ENCODE data around the gene PHPT1.
"Not testable (repeated sequence)": the region's sequence is repeated elsewhere in the genome, so short reads cannot be mapped to it uniquely, and the experiment has no call there.

The PHPT1 gene

GRCh38 chr9:136882109-136882946 is 33.1 kb downstream of the PHPT1 start:
- Histone ChIP-seq H3K27ac (ENCODE audit: low read length) (no peak overlapping the region), H3K4me1 (ENCODE audit: control insufficient read depth, low read depth, low read length) (no peaks in the 10 kb centered on the region), H3K9ac (ENCODE audit: low read length) (no peak overlapping the region), H3K36me3 (ENCODE audit: control insufficient read depth, low read depth, low read length) (no peaks in the 10 kb centered on the region), H3K4me3 (ENCODE audit: low read length) (no peak overlapping the region), H3K27me3 (ENCODE audit: control insufficient read depth, insufficient read depth, low read length) (no peaks in the 10 kb centered on the region), H3K9me3 (ENCODE audit: control insufficient read depth, low read depth, low read length) (no peaks in the 10 kb centered on the region)

GRCh38 chr9:136882947-136883283 is 33.7 kb downstream of the PHPT1 start:
- not testable (repeated sequence) for H3K4me3 ChIP-seq (ENCODE audit: low read length); H3K4me1 ChIP-seq (ENCODE audit: control insufficient read depth, low read depth, low read length); H3K9me3 ChIP-seq (ENCODE audit: control insufficient read depth, low read depth, low read length); H3K36me3 ChIP-seq (ENCODE audit: control insufficient read depth, low read depth, low read length); H3K27me3 ChIP-seq (ENCODE audit: control insufficient read depth, insufficient read depth, low read length); H3K9ac ChIP-seq (ENCODE audit: low read length); H3K27ac ChIP-seq (ENCODE audit: low read length)

GRCh38 chr9:136883670-136884069 is 34.5 kb downstream of the PHPT1 start:
- not testable (repeated sequence) for H3K4me3 ChIP-seq (ENCODE audit: low read length); H3K36me3 ChIP-seq (ENCODE audit: control insufficient read depth, low read depth, low read length); H3K27me3 ChIP-seq (ENCODE audit: control insufficient read depth, insufficient read depth, low read length); H3K9me3 ChIP-seq (ENCODE audit: control insufficient read depth, low read depth, low read length); H3K4me1 ChIP-seq (ENCODE audit: control insufficient read depth, low read depth, low read length); H3K9ac ChIP-seq (ENCODE audit: low read length); H3K27ac ChIP-seq (ENCODE audit: low read length)

GRCh38 chr9:136885950-136886578 is 36.9 kb downstream of the PHPT1 start, which contains the start of gene TRAF2:
TSS of gene TRAF2 (plus strand) at chr9:136886516. CDS start at chr9:136898741, 12,225 bp downstream.
- Histone ChIP-seq H3K36me3 (ENCODE audit: control insufficient read depth, low read depth, low read length) (no peaks in the 10 kb centered on the region), H3K4me3 (ENCODE audit: low read length) (peak within 1 kb of the TSS; percentile 81), H3K27ac (ENCODE audit: low read length) (no peak within 1 kb of the TSS), H3K27me3 (ENCODE audit: control insufficient read depth, insufficient read depth, low read length) (no peaks in the 10 kb centered on the region), H3K4me1 (ENCODE audit: control insufficient read depth, low read depth, low read length) (no peaks in the 10 kb centered on the region), H3K9ac (ENCODE audit: low read length) (peak within 1 kb of the TSS; percentile 79), H3K9me3 (ENCODE audit: control insufficient read depth, low read depth, low read length) (no peaks in the 10 kb centered on the region)

- Histone ChIP-seq H3K4me3 (ENCODE audit: low read length) (peak overlapping the region; percentile 77), H3K9ac (ENCODE audit: low read length) (peak overlapping the region; percentile 79), H3K27ac (ENCODE audit: low read length) (no peak overlapping the region), H3K4me1 (ENCODE audit: control insufficient read depth, low read depth, low read length) (no peaks in the 10 kb centered on the region), H3K27me3 (ENCODE audit: control insufficient read depth, insufficient read depth, low read length) (no peaks in the 10 kb centered on the region), H3K9me3 (ENCODE audit: control insufficient read depth, low read depth, low read length) (no peaks in the 10 kb centered on the region), H3K36me3 (ENCODE audit: control insufficient read depth, low read depth, low read length) (no peaks in the 10 kb centered on the region)
Measured at GRCh38 chr9:136886610-136887597, 37.7 kb downstream of the PHPT1 start.

- Histone ChIP-seq H3K9ac (ENCODE audit: low read length) (no peak overlapping the region), H3K4me3 (ENCODE audit: low read length) (no peak overlapping the region), H3K27me3 (ENCODE audit: control insufficient read depth, insufficient read depth, low read length) (no peaks in the 10 kb centered on the region), H3K36me3 (ENCODE audit: control insufficient read depth, low read depth, low read length) (no peaks in the 10 kb centered on the region), H3K27ac (ENCODE audit: low read length) (no peak overlapping the region), H3K9me3 (ENCODE audit: control insufficient read depth, low read depth, low read length) (no peaks in the 10 kb centered on the region), H3K4me1 (ENCODE audit: control insufficient read depth, low read depth, low read length) (no peaks in the 10 kb centered on the region)
Measured at GRCh38 chr9:136888454-136888853, 39.2 kb downstream of the PHPT1 start.

GRCh38 chr9:136889858-136890257 is 40.6 kb downstream of the PHPT1 start:
- no peaks in the 10 kb centered on the region for H3K36me3 ChIP-seq (ENCODE audit: control insufficient read depth, low read depth, low read length)
- H3K9ac ChIP-seq (ENCODE audit: low read length), result no peak overlapping the region
- H3K9me3 ChIP-seq (ENCODE audit: control insufficient read depth, low read depth, low read length), result no peaks in the 10 kb centered on the region
- H3K27ac ChIP-seq (ENCODE audit: low read length), result no peak overlapping the region
- H3K27me3 ChIP-seq (ENCODE audit: control insufficient read depth, insufficient read depth, low read length), result no peaks in the 10 kb centered on the region
- no peak overlapping the region for H3K4me3 ChIP-seq (ENCODE audit: low read length)
- H3K4me1 ChIP-seq (ENCODE audit: control insufficient read depth, low read depth, low read length), result no peaks in the 10 kb centered on the region

GRCh38 chr9:136890661-136891060 is 41.5 kb downstream of the PHPT1 start:
- no peaks in the 10 kb centered on the region for H3K9me3 ChIP-seq (ENCODE audit: control insufficient read depth, low read depth, low read length)
- no peak overlapping the region for H3K27ac ChIP-seq (ENCODE audit: low read length)
- no peaks in the 10 kb centered on the region for H3K4me1 ChIP-seq (ENCODE audit: control insufficient read depth, low read depth, low read length)
- no peak overlapping the region for H3K9ac ChIP-seq (ENCODE audit: low read length)
- H3K4me3 ChIP-seq (ENCODE audit: low read length), result no peak overlapping the region
- no peaks in the 10 kb centered on the region for H3K27me3 ChIP-seq (ENCODE audit: control insufficient read depth, insufficient read depth, low read length)
- H3K36me3 ChIP-seq (ENCODE audit: control insufficient read depth, low read depth, low read length), result no peaks in the 10 kb centered on the region

GRCh38 chr9:136896027-136896426 is 46.8 kb downstream of the PHPT1 start:
- no peak overlapping the region for H3K4me3 ChIP-seq (ENCODE audit: low read length)
- no peak overlapping the region for H3K9ac ChIP-seq (ENCODE audit: low read length)
- no peak overlapping the region for H3K27ac ChIP-seq (ENCODE audit: low read length)
- peaks cover 24% of the 10 kb centered on the region for H3K36me3 ChIP-seq (ENCODE audit: control insufficient read depth, low read depth, low read length)
- H3K27me3 ChIP-seq (ENCODE audit: control insufficient read depth, insufficient read depth, low read length), result no peaks in the 10 kb centered on the region
- H3K9me3 ChIP-seq (ENCODE audit: control insufficient read depth, low read depth, low read length), result no peaks in the 10 kb centered on the region
- no peaks in the 10 kb centered on the region for H3K4me1 ChIP-seq (ENCODE audit: control insufficient read depth, low read depth, low read length)

- Histone ChIP-seq H3K36me3 (ENCODE audit: control insufficient read depth, low read depth, low read length) (peaks cover 44% of the 10 kb centered on the region), H3K27ac (ENCODE audit: low read length) (no peak overlapping the region), H3K9ac (ENCODE audit: low read length) (no peak overlapping the region), H3K4me3 (ENCODE audit: low read length) (no peak overlapping the region), H3K27me3 (ENCODE audit: control insufficient read depth, insufficient read depth, low read length) (no peaks in the 10 kb centered on the region), H3K9me3 (ENCODE audit: control insufficient read depth, low read depth, low read length) (no peaks in the 10 kb centered on the region), H3K4me1 (ENCODE audit: control insufficient read depth, low read depth, low read length) (no peaks in the 10 kb centered on the region)
Measured at GRCh38 chr9:136898483-136899100, 49.4 kb downstream of the PHPT1 start.

GRCh38 chr9:136899196-136899595 is 50.0 kb downstream of the PHPT1 start:
- no peaks in the 10 kb centered on the region for H3K4me1 ChIP-seq (ENCODE audit: control insufficient read depth, low read depth, low read length)
- H3K27me3 ChIP-seq (ENCODE audit: control insufficient read depth, insufficient read depth, low read length), result no peaks in the 10 kb centered on the region
- H3K9ac ChIP-seq (ENCODE audit: low read length), result no peak overlapping the region
- no peak overlapping the region for H3K27ac ChIP-seq (ENCODE audit: low read length)
- no peak overlapping the region for H3K4me3 ChIP-seq (ENCODE audit: low read length)
- H3K36me3 ChIP-seq (ENCODE audit: control insufficient read depth, low read depth, low read length), result peaks cover 44% of the 10 kb centered on the region
- no peaks in the 10 kb centered on the region for H3K9me3 ChIP-seq (ENCODE audit: control insufficient read depth, low read depth, low read length)
